Endodermal cell (in vitro differentiated cells): Measurements from ENCODE around the gene LIMK1. TPM values are rescaled to one million over a fixed set of nuclear protein-coding genes. Genes with fewer than 3 reads are reported as not detected.

Experiments
- DNase-seq: peaks from one replicate; pipeline ENCODE4 v3.0.0-alpha.2; 2017
- H3K27ac ChIP-seq: 2 replicates; pipeline ENCODE4 v1.5.1; 2013; ENCODE audit warnings: mild to moderate bottlenecking, low read depth, low read length, moderate library complexity
- H3K27me3 ChIP-seq: 2 replicates; pipeline ENCODE4 v1.6.1; 2013; ENCODE audit warnings: mild to moderate bottlenecking, low read length, moderate library complexity; ENCODE audit not compliant: insufficient read depth, control insufficient read depth, poor library complexity, severe bottlenecking
- H3K36me3 ChIP-seq: 2 replicates; pipeline ENCODE4 v1.7.0; 2013; ENCODE audit warnings: mild to moderate bottlenecking, low read length, moderate library complexity; ENCODE audit not compliant: control insufficient read depth, insufficient read depth
- H3K4me1 ChIP-seq: one replicate; pipeline ENCODE4 v1.7.0; 2013; ENCODE audit warnings: low read length; ENCODE audit not compliant: control insufficient read depth, insufficient read depth
- H3K4me3 ChIP-seq: 2 replicates; pipeline ENCODE4 v1.5.1; 2013; ENCODE audit warnings: mild to moderate bottlenecking, low read length, moderate library complexity
- H3K9ac ChIP-seq: 2 replicates; pipeline ENCODE4 v1.6.1; 2013; ENCODE audit warnings: mild to moderate bottlenecking, low read length, moderate library complexity; ENCODE audit not compliant: poor library complexity, severe bottlenecking; ENCODE audit errors: extremely low read depth
- H3K9me3 ChIP-seq: 2 replicates; pipeline ENCODE4 v1.6.1; 2013; ENCODE audit warnings: mild to moderate bottlenecking, low read length, moderate library complexity; ENCODE audit not compliant: control insufficient read depth
- H3K27ac Mint-ChIP-seq: 2 replicates; pipeline ENCODE4 v1.8.0; 2020; ENCODE audit warnings: mixed read lengths
- H3K27me3 Mint-ChIP-seq: 2 replicates; pipeline ENCODE4 v1.8.0; 2021; ENCODE audit warnings: mild to moderate bottlenecking, mixed read lengths; ENCODE audit not compliant: insufficient read depth
- H3K36me3 Mint-ChIP-seq: 2 replicates; pipeline ENCODE4 v1.8.0; 2020; ENCODE audit warnings: low read depth, mixed read lengths
- H3K4me1 Mint-ChIP-seq: 2 replicates; pipeline ENCODE4 v1.8.0; 2020; ENCODE audit warnings: mixed read lengths
- H3K4me3 Mint-ChIP-seq: 2 replicates; pipeline ENCODE4 v1.8.0; 2020; ENCODE audit warnings: mild to moderate bottlenecking, moderate library complexity, mixed read lengths
- H3K9me3 Mint-ChIP-seq: 2 replicates; pipeline ENCODE4 v1.8.0; 2020; ENCODE audit warnings: mild to moderate bottlenecking, mixed read lengths
- CTCF ChIP-seq: fragments of 200-600 bp; sonication (generic); conservative IDR thresholded peaks from 2 replicates; pipeline ENCODE4 v1.5.0; 2021; ENCODE audit warnings: antibody characterized with exemption, mild to moderate bottlenecking
- WGBS, 2 experiments: methylation state at CpG; one replicate each; pipeline versions ENCODE4 v1.1.5 to v1.1.7; 2013; ENCODE audit warnings: missing lambda C conversion rate in 2 of 2, mixed read lengths in 1 of 2; ENCODE audit not compliant: insufficient coverage in 1 of 2, insufficient read length in 1 of 2; 5-methylcytosine and 5-hydroxymethylcytosine counted together
- total RNA-seq, 2 donors: library from RNA; stranded (reverse); fragmentation: NEBNext Ultra II Directional in 1 of 2; extraction: Animal tissue kit (Norgen Biotek cat#: 25700) in 1 of 2; gene quantifications; 2 replicates in 1 of 2; 3 replicates in 1 of 2; pipeline ENCODE4 v1.2.1, GENCODE V29; 2021

Gene LIMK1
- total RNA-seq, 2 donors from 2014 or later = 83.9 TPM

DNA sequence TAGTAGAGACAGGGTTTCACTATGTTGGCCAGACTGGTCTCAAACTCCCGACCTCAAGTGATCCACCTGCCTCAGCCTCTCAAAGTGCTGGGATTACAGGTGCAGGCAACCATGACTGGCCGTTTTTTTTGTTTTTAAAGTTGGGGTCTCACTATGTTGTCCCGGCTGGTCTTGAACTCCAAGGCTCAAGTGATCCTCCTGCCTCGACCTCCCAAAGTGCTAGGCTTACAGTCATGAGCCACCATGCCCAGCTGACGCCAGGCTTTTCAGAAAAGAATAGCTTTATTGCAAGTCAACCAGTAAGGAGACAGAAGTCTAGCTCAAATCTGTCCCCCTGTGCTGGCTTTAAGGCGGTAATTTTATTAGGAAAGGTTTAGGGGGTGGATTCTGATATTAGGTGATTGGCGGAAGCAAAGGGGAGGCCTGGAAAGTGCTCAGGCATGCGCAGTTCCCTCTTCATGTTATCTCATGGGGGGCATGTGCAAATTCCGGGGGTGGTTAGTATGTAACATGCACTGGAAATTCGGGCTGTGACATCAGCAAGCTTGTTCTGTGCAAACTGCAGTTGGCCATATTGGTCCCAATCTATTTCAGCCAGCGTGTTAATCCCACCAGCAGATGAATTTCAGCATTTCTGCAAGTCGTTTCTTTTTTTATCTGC is 42.7 kb downstream of the LIMK1 start:
- no peaks in the 10 kb centered on the region for H3K4me1 ChIP-seq
- TF ChIP-seq CTCF = no peak
- no peak overlapping the region for H3K4me3 ChIP-seq
- no peak overlapping the region for H3K9ac ChIP-seq
- no peak overlapping the region for H3K27ac Mint-ChIP-seq
- H3K9me3 ChIP-seq = no peaks in the 10 kb centered on the region
- no peak overlapping the region for H3K4me3 Mint-ChIP-seq
- no peak overlapping the region for H3K27ac ChIP-seq
- no peaks in the 10 kb centered on the region for H3K27me3 ChIP-seq
- no peaks in the 10 kb centered on the region for H3K27me3 Mint-ChIP-seq
- WGBS, 2 experiments = 86% methylated on average over 12 of the region's 12 CpGs
- no peaks in the 10 kb centered on the region for H3K4me1 Mint-ChIP-seq
- DNase-seq = no peak
- H3K9me3 Mint-ChIP-seq = no peaks in the 10 kb centered on the region
- H3K36me3 Mint-ChIP-seq = peaks cover 9% of the 10 kb centered on the region
- peaks cover 3% of the 10 kb centered on the region for H3K36me3 ChIP-seq

GRCh38 chr7:74129887-74130286 is 46.3 kb downstream of the LIMK1 start:
- H3K27ac ChIP-seq = no peak overlapping the region
- TF ChIP-seq CTCF = no peak
- no peak overlapping the region for H3K4me3 ChIP-seq
- no peak overlapping the region for H3K9ac ChIP-seq
- no peak for DNase-seq
- H3K4me1 Mint-ChIP-seq = peaks cover 7% of the 10 kb centered on the region
- H3K27me3 Mint-ChIP-seq = no peaks in the 10 kb centered on the region
- 93% methylated on average over 2 of the region's 2 CpGs; no CpG with 5 or more reads in 1 of the 2 experiments for WGBS, 2 experiments
- no peaks in the 10 kb centered on the region for H3K4me1 ChIP-seq
- no peaks in the 10 kb centered on the region for H3K36me3 Mint-ChIP-seq
- H3K9me3 Mint-ChIP-seq = no peaks in the 10 kb centered on the region
- no peaks in the 10 kb centered on the region for H3K27me3 ChIP-seq
- no peak overlapping the region for H3K27ac Mint-ChIP-seq
- no peaks in the 10 kb centered on the region for H3K36me3 ChIP-seq
- H3K4me3 Mint-ChIP-seq = no peak overlapping the region
- no peaks in the 10 kb centered on the region for H3K9me3 ChIP-seq

GRCh38 chr7:74130518-74130917 is 46.9 kb downstream of the LIMK1 start:
- no peaks in the 10 kb centered on the region for H3K4me1 ChIP-seq
- H3K4me3 ChIP-seq = no peak overlapping the region
- TF ChIP-seq CTCF = no peak
- H3K27me3 Mint-ChIP-seq = no peaks in the 10 kb centered on the region
- no peak overlapping the region for H3K9ac ChIP-seq
- no peak overlapping the region for H3K4me3 Mint-ChIP-seq
- no peaks in the 10 kb centered on the region for H3K36me3 ChIP-seq
- H3K36me3 Mint-ChIP-seq = no peaks in the 10 kb centered on the region
- WGBS, 2 experiments = 81 to 92% methylated on average over 4 of the region's 4 CpGs
- no peaks in the 10 kb centered on the region for H3K27me3 ChIP-seq
- no peak for DNase-seq
- no peak overlapping the region for H3K27ac ChIP-seq
- no peak overlapping the region for H3K27ac Mint-ChIP-seq
- no peaks in the 10 kb centered on the region for H3K9me3 ChIP-seq
- no peaks in the 10 kb centered on the region for H3K9me3 Mint-ChIP-seq
- peaks cover 7% of the 10 kb centered on the region for H3K4me1 Mint-ChIP-seq
